NCI-H187 treated with DMSO at 0.1 percent for 48 hours (cell line): ENCODE measurements around the gene PLD3.
A peak's percentile ranks its signal among the peaks of the same experiment; 100 is the strongest.

Experiments
- DNase-seq: peaks from one replicate; lab custom pipeline; 2025; lab: John Stamatoyannopoulos, UW

PLD3 gene

DNA sequence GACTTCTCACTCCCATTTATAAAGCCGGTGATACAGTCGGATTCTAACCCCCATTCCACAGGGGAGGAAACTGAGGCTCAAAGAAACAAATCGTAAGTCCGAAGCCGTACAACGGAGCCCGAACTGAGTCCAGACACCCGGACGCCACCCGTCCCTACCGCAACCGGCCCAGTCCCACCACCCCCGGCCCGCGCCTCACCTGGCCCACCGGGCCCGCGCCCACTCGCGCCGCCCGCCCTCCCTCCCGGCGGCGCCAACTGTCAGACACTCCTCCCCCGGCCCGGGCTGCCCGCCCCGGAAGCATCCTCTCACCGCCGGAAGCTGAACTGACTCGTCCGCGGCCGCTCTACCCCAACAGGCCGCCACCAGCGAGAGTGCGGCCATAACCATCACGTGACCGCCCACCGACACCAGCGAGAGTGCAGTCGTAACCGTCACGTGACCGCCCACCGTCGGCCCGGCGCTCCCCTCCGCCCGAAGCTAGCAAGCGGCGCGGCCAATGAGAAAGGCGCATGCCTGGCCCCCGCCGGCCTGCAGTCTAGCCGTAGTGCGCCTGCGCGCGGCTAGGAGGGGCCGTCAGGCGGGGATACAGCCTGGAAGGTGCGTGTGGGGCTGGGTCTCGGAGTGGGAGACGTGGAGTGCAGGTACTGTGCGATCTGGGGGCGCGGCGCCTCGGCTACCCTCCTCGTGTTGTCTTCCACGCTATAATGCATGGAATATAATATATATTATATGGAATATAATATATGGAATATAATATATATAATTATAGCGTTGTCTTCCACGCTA is at the start of gene PLD3, which contains the start of gene C19orf47:
PLD3 (plus strand) TSS at position 571 of the 789 bp plus-strand sequence. CDS start 17,789 bp downstream, outside the sequence.
C19orf47 (minus strand) TSS at position 273 of the 789 bp plus-strand sequence. CDS start 6,540 bp downstream, outside the sequence.
- DNase-seq = peak; percentile 98

DNA sequence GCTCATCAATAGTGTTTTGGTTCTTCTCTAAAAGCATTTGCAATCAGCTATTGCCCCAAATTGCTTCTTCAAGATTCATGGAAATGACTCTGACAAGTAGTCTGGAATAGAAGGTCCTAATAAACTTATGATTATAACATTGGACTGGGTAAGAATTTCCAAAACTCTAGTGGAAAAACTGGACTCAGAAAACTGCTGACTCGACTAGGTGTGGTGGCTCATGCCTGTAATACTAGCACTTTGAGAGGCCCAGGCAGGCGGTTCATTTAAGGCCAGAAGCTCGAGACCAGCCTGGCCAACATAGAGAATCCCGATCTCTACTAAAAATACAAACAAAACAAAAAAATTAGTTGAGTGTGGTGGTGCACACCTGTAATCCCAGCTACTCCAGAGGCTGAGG is 47.8 kb upstream of the PLD3 start:
- no peak for DNase-seq

DNA sequence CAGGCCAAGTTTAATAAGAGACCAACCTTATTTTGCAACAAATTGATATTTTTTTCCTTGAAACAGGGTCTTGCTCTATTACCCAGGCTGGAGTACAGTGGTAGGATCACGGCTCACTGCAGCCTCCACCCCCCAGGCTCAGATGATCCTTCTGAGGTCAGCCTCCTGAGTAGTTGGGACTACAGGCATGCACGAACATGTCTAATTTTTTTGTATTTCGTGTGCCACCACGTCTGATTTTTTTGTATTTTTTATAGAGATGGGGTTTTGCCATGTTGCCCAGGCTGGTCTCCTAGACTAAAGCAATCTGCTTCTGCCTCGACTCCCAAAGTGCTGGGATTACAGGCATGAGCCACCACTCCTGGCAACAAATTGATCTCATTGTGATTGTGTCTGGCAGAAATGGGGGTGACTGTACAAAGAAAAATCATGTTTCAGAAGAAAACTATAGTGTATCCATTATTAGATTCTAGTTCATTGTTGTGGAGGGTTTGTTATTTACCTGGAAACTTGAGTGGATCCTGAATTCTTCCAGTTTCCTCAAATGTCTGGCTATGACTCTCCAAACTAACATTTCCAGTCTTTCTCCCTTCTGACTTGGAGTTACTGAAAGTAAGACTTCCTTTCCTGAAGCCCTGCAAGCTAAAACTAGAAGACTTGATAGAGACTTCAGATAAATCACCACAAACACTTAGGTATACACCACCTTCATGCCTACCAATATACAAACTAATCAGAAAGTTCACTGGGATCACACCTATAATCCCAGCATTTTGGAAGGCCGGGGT is 46.1 kb upstream of the PLD3 start:
- DNase-seq = no peak

DNA sequence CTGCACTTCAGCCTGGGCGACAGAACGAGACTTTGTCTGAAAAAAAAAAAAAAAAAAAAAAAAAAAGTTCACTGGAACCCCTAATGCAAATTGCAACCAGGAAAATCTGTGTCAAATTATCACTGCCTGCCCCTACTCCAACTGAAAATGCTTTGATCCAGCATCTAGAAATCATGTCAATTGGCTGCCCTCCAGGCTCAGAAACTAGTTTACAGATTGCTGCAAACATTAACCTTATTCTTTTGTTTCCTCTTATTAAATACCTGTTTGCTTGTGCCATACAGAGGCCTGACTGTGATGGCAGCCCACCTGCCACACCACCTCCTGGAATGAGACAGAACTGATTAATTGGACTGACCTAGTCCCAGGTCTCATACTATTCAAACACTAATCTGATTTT is 44.7 kb upstream of the PLD3 start:
- DNase-seq = no peak

DNA sequence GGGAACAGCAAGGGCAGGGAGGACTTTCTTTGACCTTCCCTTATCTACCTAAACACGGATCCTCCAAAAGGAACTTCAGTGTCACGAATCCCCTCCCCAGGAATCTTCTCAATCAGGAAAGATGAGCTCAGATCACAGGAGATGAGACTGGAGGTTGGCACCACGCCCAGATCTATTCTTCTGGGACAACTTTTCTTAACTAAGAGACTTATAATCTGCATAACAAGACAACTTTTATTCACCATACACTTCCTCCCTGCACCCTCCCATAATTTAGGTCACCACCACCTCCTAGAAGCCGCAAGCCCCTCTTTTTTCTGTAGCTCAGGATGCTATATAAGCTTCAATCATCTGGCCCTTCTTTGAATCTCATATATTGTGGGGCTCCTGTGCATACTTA is 44.2 kb upstream of the PLD3 start:
- DNase-seq = no peak

- DNase-seq = peak; percentile 42
Measured at GRCh38 chr19:40305403-40305802, 43.1 kb upstream of the PLD3 start.

- no peak for DNase-seq
Measured at GRCh38 chr19:40309666-40310065, 38.8 kb upstream of the PLD3 start.

- no peak for DNase-seq
Measured at GRCh38 chr19:40312533-40312932, 36.0 kb upstream of the PLD3 start.

GRCh38 chr19:40313229-40313983 is 35.1 kb upstream of the PLD3 start:
- DNase-seq = no peak

DNA sequence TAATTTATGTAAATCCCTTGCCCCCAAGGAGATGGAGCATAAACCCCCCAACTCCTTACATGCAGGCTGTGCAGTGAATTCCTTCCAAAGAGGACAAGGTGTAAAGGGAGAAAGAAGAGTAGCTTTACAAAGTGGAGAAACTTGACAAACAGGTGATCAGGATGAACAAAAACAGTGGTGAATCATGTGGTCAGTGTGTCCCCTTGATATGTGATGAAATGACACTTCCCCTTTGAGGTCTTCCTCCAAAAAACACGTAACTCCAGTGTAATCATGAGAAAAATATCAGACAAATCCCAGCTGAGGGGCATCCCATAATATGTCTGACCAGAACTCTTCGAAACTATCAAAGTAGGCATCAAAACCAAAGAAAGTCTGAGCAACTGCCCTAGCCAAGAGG is 33.8 kb upstream of the PLD3 start:
- DNase-seq = no peak

DNA sequence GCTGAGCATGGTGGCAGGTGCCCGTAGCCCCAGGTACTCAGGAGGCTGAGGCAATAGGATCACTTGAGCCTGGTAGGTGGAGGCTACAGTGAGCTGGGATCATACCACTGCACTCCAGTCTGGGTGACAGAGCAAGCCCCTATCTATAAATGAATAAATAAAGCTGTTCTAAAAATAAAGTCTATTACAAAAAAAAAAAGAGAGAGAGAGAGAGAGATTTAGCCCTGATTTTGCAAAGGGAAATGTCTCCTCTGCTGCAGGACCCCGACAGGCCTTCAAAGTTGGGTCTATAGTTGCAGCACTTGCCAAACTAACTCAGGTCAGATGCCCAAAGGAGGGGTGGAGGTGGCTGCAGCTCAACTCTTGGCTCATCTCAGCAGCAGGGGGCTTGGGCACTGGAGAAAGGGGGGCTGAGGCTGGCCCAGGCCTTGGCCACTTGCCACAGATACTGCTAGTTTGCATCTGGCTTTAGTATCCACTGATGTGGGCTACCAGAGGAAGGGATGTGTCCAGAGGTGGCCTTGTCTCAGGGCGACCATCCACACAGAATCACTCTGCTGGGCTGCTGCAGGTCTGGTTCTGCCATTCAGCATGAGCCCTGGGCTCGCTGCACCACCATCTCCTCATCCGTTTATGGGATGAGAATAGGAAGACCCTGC is 32.6 kb upstream of the PLD3 start:
- DNase-seq = no peak

DNA sequence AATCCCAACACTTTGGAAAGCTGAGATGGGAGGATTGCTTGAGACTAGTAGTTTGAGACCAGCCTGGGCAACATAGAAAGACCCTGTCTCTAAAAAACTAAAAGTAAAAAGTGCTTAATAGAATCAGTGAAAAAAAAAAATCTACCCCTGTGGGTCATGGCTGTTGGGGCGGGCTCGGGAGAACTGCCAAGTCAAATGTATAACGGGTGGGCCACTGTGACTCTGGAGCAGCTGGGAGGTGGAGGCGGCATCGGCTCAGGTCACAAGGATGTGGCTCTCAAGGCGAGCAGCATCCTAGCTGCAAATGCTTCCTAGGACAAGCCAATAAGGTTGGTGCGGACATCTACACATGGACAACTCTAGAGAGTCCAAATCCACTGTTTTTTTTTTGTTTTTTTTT is 31.2 kb upstream of the PLD3 start:
- no peak for DNase-seq

- no peak for DNase-seq
Measured at GRCh38 chr19:40320558-40320935, 27.9 kb upstream of the PLD3 start.

DNA sequence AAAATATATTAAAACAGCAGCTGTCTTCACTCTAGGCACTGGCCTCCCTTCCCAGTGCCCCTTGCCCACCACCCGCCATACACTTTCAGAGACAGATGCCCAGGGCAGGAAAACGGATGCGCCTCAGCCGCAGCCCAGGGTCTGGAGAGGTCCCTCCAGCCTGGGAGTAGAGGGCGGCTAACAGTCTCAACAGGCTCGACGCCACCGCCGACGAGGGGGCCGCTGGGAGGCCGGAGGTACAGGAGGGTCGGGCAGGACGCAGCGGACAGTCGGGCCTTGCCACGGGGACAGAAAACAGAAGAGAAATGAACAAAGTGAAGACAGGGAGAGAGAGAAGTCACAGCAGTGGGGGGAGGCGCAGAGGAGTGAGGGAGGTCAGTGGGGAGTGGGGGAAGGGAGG is 27.4 kb upstream of the PLD3 start:
- no peak for DNase-seq

GRCh38 chr19:40321566-40322270 is 26.8 kb upstream of the PLD3 start:
- no peak for DNase-seq

GRCh38 chr19:40322271-40322610 is 26.3 kb upstream of the PLD3 start:
- no peak for DNase-seq

GRCh38 chr19:40322951-40323615 is 25.4 kb upstream of the PLD3 start:
- no peak for DNase-seq

DNA sequence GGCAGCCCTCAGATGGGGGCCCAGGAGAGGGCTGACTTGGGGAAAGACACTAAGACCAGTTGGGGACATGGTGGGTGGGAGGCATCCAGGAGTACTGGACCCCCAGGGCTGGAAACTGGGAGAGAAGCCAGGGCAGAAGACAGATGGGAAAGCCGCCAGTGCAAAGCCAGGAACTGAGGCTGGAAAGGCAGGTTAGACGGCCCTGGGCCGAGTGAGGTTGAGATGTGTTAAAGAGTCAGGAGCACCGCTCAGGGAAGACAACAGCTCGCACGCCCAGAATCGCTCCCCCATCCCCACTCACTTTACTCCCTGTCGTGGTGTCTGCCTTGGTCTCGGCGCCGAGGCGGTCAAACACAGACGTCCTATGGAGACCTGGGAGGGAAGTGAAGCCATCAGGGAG is 24.8 kb upstream of the PLD3 start:
- DNase-seq = no peak

- no peak for DNase-seq
Measured at GRCh38 chr19:40326201-40326600, 22.3 kb upstream of the PLD3 start.

DNA sequence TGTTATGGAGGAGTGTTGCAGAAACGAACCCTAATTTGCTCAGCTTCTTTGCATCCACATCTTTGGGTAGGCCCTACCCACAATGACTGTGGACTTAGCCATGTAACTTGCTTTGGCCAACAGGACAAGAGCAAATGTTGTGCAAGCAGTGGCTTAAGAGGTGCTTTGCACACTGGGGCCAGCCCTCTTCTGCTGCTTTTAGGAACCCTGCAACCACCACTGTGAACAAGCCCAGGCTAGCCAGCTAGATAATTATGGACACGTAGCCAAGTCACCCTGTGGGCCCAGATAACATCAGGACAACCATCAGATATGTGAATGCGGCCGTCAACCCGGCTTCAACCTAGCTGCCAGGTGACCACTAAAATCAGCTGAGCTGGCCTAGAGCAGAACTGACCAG is 17.4 kb upstream of the PLD3 start:
- DNase-seq = no peak

DNA sequence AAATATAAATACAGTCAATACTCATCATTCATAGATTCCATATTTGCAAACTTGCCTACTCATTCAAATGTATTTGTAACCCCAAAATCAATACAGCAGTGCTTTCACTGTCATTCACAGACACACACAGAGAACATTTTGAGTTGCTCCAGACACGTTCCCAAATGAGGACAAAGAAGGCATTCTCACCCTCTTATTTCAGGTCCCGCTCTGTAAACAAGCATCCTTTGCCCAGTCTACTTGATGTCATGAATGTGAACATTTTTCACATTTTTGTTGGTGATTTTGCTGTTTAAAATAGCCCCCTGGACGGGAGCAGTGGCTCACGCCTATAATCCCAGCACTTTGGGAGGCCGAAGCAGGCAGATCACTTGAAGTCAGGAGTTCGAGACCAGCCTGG is 15.8 kb upstream of the PLD3 start:
- no peak for DNase-seq
